HepG2 (cell line): ENCODE data around the gene LITAF. TPM values are rescaled to one million over a fixed set of nuclear protein-coding genes. Genes with fewer than 3 reads are reported as not detected.

Source experiments
- ATAC-seq: fragments of 200-7000 bp; cut with Tn5 transposase; 3 replicates; pipeline ENCODE4 v1.9.1; 2020; ENCODE audit warnings: mild to moderate bottlenecking, moderate library complexity
- BruUV-seq: library from RNA; stranded (reverse); fragments of 400-500 nt; replicated peaks from 2 replicates; lab custom pipeline; 2021; lab: Mats Ljungman, UMichigan
- CTCF ChIA-PET: fragments of 300-600 bp; formaldehyde crosslinking; extraction: SDS; loops from one replicate; lab custom pipeline; 2021; ENCODE audit warnings: low total read pairs, inconsistent platforms, low intra/inter-chr PET ratio; lab: Yijun Ruan, JAX
- POLR2A ChIA-PET: fragments of 350-600 bp; sonication (Branson Sonifier 250); formaldehyde crosslinking; loops from one replicate; lab custom pipeline; 2020; ENCODE audit warnings: antibody characterized with exemption, inconsistent platforms; lab: Yijun Ruan, JAX
- DNase-seq: peaks from one replicate; pipeline ENCODE4 v3.0.0-alpha.2; 2015; ENCODE audit warnings: low spot score
- FAIRE-seq: peaks from 3 replicates; lab custom pipeline; 2011; peaks lifted over from hg19 to GRCh38; lab: Jason Lieb, UNC
- H2AFZ ChIP-seq: one replicate; pipeline ENCODE4 v1.6.1; 2011; ENCODE audit warnings: low read length, inconsistent platforms
- H3K27ac ChIP-seq: fragments of 300-600 bp; 3 replicates; pipeline ENCODE4 v1.8.0; 2011; ENCODE audit warnings: mixed run types, mild to moderate bottlenecking, mixed read lengths, low read length, inconsistent platforms; ENCODE audit not compliant: insufficient read depth; ENCODE audit errors: extremely low read length
- H3K27me3 ChIP-seq, 2 experiments: fragments of 200-600 bp in 1 of 2; 2 replicates in 1 of 2; 3 replicates in 1 of 2; pipeline versions ENCODE4 v1.6.0 to v1.8.0; 2011; ENCODE audit warnings: low read length in 2 of 2, mild to moderate bottlenecking in 2 of 2, moderate library complexity in 2 of 2, inconsistent platforms in 1 of 2; ENCODE audit not compliant: insufficient read depth in 2 of 2, control insufficient read depth in 1 of 2
- H3K36me3 ChIP-seq, 2 experiments: fragments of 200-600 bp in 1 of 2; replicated peaks in 1 of 2; 2 replicates in 1 of 2; 3 replicates in 1 of 2; pipeline versions ENCODE4 v1.5.1 to v1.8.0; 2011; ENCODE audit warnings: low read length in 2 of 2, inconsistent platforms in 1 of 2; ENCODE audit not compliant: insufficient read depth in 2 of 2, control insufficient read depth in 1 of 2
- H3K4me1 ChIP-seq: 2 replicates; pipeline ENCODE4 v1.5.1; 2012; ENCODE audit warnings: low read length, inconsistent platforms; ENCODE audit not compliant: insufficient read depth
- H3K4me2 ChIP-seq: 2 replicates; pipeline ENCODE4 v1.6.0; 2011; ENCODE audit warnings: low read depth, low read length, inconsistent platforms
- H3K4me3 ChIP-seq, 3 experiments: fragments of 200-600 bp in 1 of 3; sonication (generic), shearing (Covaris generic) in 1 of 3; replicated peaks in 1 of 3; 2 replicates each; pipeline ENCODE4 v1.5.1; 2011 to 2016; ENCODE audit warnings: low read length in 3 of 3, inconsistent platforms in 2 of 3, low read depth in 2 of 3, mild to moderate bottlenecking in 2 of 3, control low read depth in 1 of 3, mixed read lengths in 1 of 3; ENCODE audit not compliant: insufficient read depth in 1 of 3
- H3K79me2 ChIP-seq: one replicate; pipeline ENCODE4 v1.6.1; 2011; ENCODE audit warnings: low read length, inconsistent platforms; ENCODE audit not compliant: insufficient read depth
- H3K9ac ChIP-seq: 2 replicates; pipeline ENCODE4 v1.6.0; 2011; ENCODE audit warnings: mild to moderate bottlenecking, low read depth, low read length, inconsistent platforms; ENCODE audit not compliant: insufficient read depth
- H3K9me3 ChIP-seq: 2 replicates; pipeline ENCODE4 v1.5.1; 2012; ENCODE audit warnings: mild to moderate bottlenecking, low read length
- H4K20me1 ChIP-seq: 2 replicates; pipeline ENCODE4 v1.6.0; 2011; ENCODE audit warnings: inconsistent platforms, mild to moderate bottlenecking, low read length, moderate library complexity; ENCODE audit not compliant: insufficient read depth
- FOXJ3 ChIP-seq: sonication (generic); formaldehyde crosslinking; IDR thresholded peaks from 2 replicates; pipeline ENCODE4 v1.4.0; 2020; ENCODE audit warnings: missing genetic modification reagents, mild to moderate bottlenecking, borderline replicate concordance
- NFE2 ChIP-seq: sonication (generic); formaldehyde crosslinking; IDR thresholded peaks from 2 replicates; pipeline ENCODE4 v1.4.0; 2020; ENCODE audit warnings: missing genetic modification reagents
- SMC3 ChIP-seq: IDR thresholded peaks from 2 replicates; pipeline ENCODE4 v1.6.1; 2011; ENCODE audit warnings: low read length, improper control_type of control experiment
- ZKSCAN1 ChIP-seq: fragments of 150-350 bp; IDR thresholded peaks from 2 replicates; pipeline ENCODE4 v1.6.1; 2014; ENCODE audit warnings: low read length
- ZNF891 ChIP-seq: sonication (generic); formaldehyde crosslinking; IDR thresholded peaks from 2 replicates; pipeline ENCODE4 v1.5.0; 2020; ENCODE audit warnings: mild to moderate bottlenecking, missing genetic modification reagents
- WGBS: methylation state at CpG from one replicate; pipeline ENCODE4 v1.1.6; 2017; ENCODE audit warnings: low lambda C conversion rate; 5-methylcytosine and 5-hydroxymethylcytosine counted together
- in situ Hi-C: cut with HindIII; loops from 2 replicates; pipeline ENCODE4 v1.10.0; 2017; ENCODE audit warnings: low pct_unique_long_range_greater_than_20kb; ENCODE audit not compliant: extremely low pct_ligation_motif_present
- intact Hi-C: fragments of 100-400 bp; cut with micrococcal nuclease; formaldehyde crosslinking; loops from one replicate; pipeline ENCODE4 v1.10.0; 2022; ENCODE audit not compliant: unreplicated experiment
- polyA plus RNA-seq, 8 experiments: library from polyadenylated mRNA; depleted of rRNA in 3 of 8; stranded (reverse) in 7 of 8; unstranded in 1 of 8; fragments of >200 nt; fragmentation: Illumina TruSeq in 4 of 8; extraction: Trizol in 4 of 8; gene quantifications; 2 replicates each; pipeline versions ENCODE4 v1.2.1 to v1.2.3, GENCODE V29; 2011 to 2016; ENCODE audit warnings: low read depth in 4 of 8, missing spikeins in 1 of 8, mixed read lengths in 1 of 8; ENCODE audit not compliant: insufficient read depth in 1 of 8
- total RNA-seq, 5 experiments: library from RNA; depleted of rRNA; stranded (reverse); fragments of >200 nt; fragmentation: Illumina TruSeq; extraction: Trizol; gene quantifications; 2 replicates each; pipeline ENCODE4 v1.2.3, GENCODE V29; 2016; ENCODE audit warnings: low read depth in 1 of 5

Gene LITAF
- total and polyA plus RNA-seq, 2 of the 13 experiments (the other 11 are each of a cell fraction or from before 2014, with no cell fraction given) = 80.1 to 141 TPM

DNA sequence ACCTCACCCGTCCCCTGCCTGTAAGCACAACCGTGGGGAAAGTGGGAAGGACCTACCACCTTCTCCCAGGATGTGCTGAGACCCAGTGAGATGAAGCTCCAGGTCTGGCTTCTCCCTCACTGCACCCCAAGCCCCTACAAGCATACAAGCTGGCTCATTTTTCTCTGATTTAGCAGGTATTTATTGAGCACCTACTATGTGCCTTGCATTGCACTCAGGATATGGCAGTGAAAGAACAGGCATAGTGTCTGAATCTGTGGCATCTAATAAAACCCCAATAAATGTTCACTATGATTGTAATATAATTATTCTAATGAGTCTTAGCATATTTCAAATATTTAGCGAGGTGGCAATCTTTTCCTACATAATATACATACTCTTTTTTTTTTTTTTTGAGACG lies 84.5 kb downstream of the LITAF start:
- no peak for TF ChIP-seq NFE2 (CRISPR knock-in tag)
- peak; percentile 32; the same call in 1 of the 2 replicates for TF ChIP-seq ZKSCAN1
- no TSS peak for BruUV-seq
- Histone ChIP-seq H2AFZ (no peak overlapping the region), H3K79me2 (no peaks in the 10 kb centered on the region), H3K9ac (no peak overlapping the region), H3K9me3 (no peaks in the 10 kb centered on the region), H3K4me1 (peaks cover 16% of the 10 kb centered on the region), H3K36me3 (no peaks in the 10 kb centered on the region), H3K27me3 (peaks cover 0 to 2% of the 10 kb centered on the region in 2 experiments; a peak in 1 of 5 replicates), H3K4me3 (no peak overlapping the region), H4K20me1 (no peaks in the 10 kb centered on the region), H3K4me2 (no peak overlapping the region), H3K27ac (no peak overlapping the region)
- CTCF ChIA-PET = no interaction called here
- FAIRE-seq (no peak), DNase-seq (no peak), ATAC-seq (no peak)
- WGBS = 26% methylated on average over 4 of the region's 4 CpGs
- in situ Hi-C loops (loop anchor here (25.0 kb wide), 1 partner anchor 90 kb away; no protein-coding TSS in a partner anchor), intact Hi-C loops (no loop called here)
- POLR2A ChIA-PET = no interaction called here

DNA sequence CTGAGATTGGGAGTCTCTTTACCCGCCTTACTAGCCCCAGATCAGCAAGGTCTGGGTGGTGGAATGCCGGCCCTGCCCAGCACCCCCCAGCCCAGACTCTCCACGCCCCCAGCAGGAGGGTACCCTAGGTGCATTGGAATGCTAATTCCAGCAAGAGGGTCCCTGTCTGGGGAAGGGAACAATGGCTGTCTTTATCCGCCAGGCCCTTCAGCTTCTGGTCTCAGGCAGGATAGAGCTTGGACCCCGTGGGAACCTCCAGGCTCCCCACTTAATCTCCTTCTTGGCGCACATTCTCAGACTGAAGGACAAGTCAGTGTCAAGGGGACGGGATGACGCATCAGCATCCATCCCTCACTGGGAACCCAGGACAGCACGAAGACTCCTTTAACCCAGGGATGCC lies 85.1 kb downstream of the LITAF start:
- H3K36me3 ChIP-seq = no peaks in the 10 kb centered on the region
- in situ Hi-C loops = loop anchor here (25.0 kb wide), 1 partner anchor 89 kb away; no protein-coding TSS in a partner anchor
- ATAC-seq = no peak
- no peak for TF ChIP-seq ZNF891
- no peak for TF ChIP-seq FOXJ3 (CRISPR knock-in tag)
- TF ChIP-seq SMC3 = no peak
- TF ChIP-seq, all 625 proteins: peak for 0
- no TSS peak for BruUV-seq
- intact Hi-C loops = no loop called here
- CTCF ChIA-PET = no interaction called here
- FAIRE-seq = no peak
- H3K4me3 ChIP-seq = no peak overlapping the region
- no peaks in the 10 kb centered on the region for H3K79me2 ChIP-seq
- H4K20me1 ChIP-seq = no peaks in the 10 kb centered on the region
- no peaks in the 10 kb centered on the region for H3K9me3 ChIP-seq
- H2AFZ ChIP-seq = no peak overlapping the region
- H3K4me2 ChIP-seq = no peak overlapping the region
- POLR2A ChIA-PET = no interaction called here
- H3K27me3 ChIP-seq = no peaks in the 10 kb centered on the region; a peak in 1 of 5 replicates
- WGBS = 50% methylated on average over 8 of the region's 9 CpGs
- DNase-seq = no peak
- peaks cover 22% of the 10 kb centered on the region for H3K4me1 ChIP-seq
- no peak overlapping the region for H3K27ac ChIP-seq
- no peak overlapping the region for H3K9ac ChIP-seq
